HepG2 (cell line): ENCODE results near the gene TBC1D16. TPM values are rescaled to one million over a fixed set of nuclear protein-coding genes. Genes with fewer than 3 reads are reported as not detected.

Experiments used
- CENPT ChIP-seq: sonication (generic); formaldehyde crosslinking; IDR thresholded peaks from 2 replicates; pipeline ENCODE4 v1.8.0; 2022; ENCODE audit warnings: low read depth, mild to moderate bottlenecking, moderate library complexity, missing genetic modification reagents
- EP300 ChIP-seq, 3 experiments: sonication (generic) in 1 of 3; formaldehyde crosslinking in 1 of 3; IDR thresholded peaks; 2 replicates each; pipeline versions ENCODE4 v1.5.1 to v1.6.1; 2011 to 2020; ENCODE audit warnings: low read depth in 2 of 3, low read length in 2 of 3, borderline replicate concordance in 1 of 3, improper control_type of control experiment in 1 of 3, mild to moderate bottlenecking in 1 of 3, missing genetic modification reagents in 1 of 3, moderate library complexity in 1 of 3
- HDAC6 ChIP-seq: fragments of 200-600 bp; sonication (generic); IDR thresholded peaks from 2 replicates; pipeline ENCODE4 v1.7.0; 2017; ENCODE audit warnings: mild to moderate bottlenecking, antibody characterized with exemption, low read length, low read depth
- HIC2 ChIP-seq: sonication (generic); formaldehyde crosslinking; IDR thresholded peaks from 2 replicates; pipeline ENCODE4 v1.9.0; 2022; ENCODE audit warnings: low read depth, missing genetic modification reagents
- IKZF5 ChIP-seq: IDR thresholded peaks from 2 replicates; pipeline ENCODE4 v1.6.1; 2018; ENCODE audit warnings: missing genetic modification reagents, mild to moderate bottlenecking, missing compliant biosample characterization
- MIER3 ChIP-seq: IDR thresholded peaks from 2 replicates; pipeline ENCODE4 v1.6.1; 2016; ENCODE audit warnings: missing compliant biosample characterization, borderline replicate concordance
- MYPOP ChIP-seq: sonication (generic); formaldehyde crosslinking; IDR thresholded peaks from 2 replicates; pipeline ENCODE4 v1.8.1; 2023; ENCODE audit warnings: mild to moderate bottlenecking, moderate library complexity, missing genetic modification reagents
- NCOA5 ChIP-seq: sonication (generic); formaldehyde crosslinking; IDR thresholded peaks from 2 replicates; pipeline ENCODE4 v1.4.0; 2020; ENCODE audit warnings: missing genetic modification reagents
- PHB2 ChIP-seq: fragments of 450-650 bp; IDR thresholded peaks from 2 replicates; pipeline ENCODE4 v1.6.1; 2018; ENCODE audit not compliant: partially characterized antibody
- PHF21A ChIP-seq: sonication (generic); formaldehyde crosslinking; IDR thresholded peaks from 2 replicates; pipeline ENCODE4 v1.5.0; 2020; ENCODE audit warnings: mild to moderate bottlenecking, missing genetic modification reagents
- POLR2AphosphoS2 ChIP-seq: IDR thresholded peaks from 2 replicates; pipeline ENCODE4 v1.6.1; 2011; ENCODE audit warnings: low read depth, low read length, improper control_type of control experiment
- RORA ChIP-seq: sonication (generic); formaldehyde crosslinking; IDR thresholded peaks from 2 replicates; pipeline ENCODE4 v1.5.0; 2020; ENCODE audit warnings: mild to moderate bottlenecking, missing genetic modification reagents, moderate library complexity
- SATB2 ChIP-seq: sonication (generic); formaldehyde crosslinking; IDR thresholded peaks from 2 replicates; pipeline ENCODE4 v1.5.0; 2020; ENCODE audit warnings: missing genetic modification reagents
- SRY ChIP-seq: sonication (generic); formaldehyde crosslinking; IDR thresholded peaks from 2 replicates; pipeline ENCODE4 v1.8.0; 2022; ENCODE audit warnings: mild to moderate bottlenecking, missing genetic modification reagents
- TGIF2 ChIP-seq: IDR thresholded peaks from 2 replicates; pipeline ENCODE4 v1.6.1; 2016; ENCODE audit warnings: control low read depth, missing compliant biosample characterization
- ZBTB20 ChIP-seq: sonication (generic); formaldehyde crosslinking; IDR thresholded peaks from 2 replicates; pipeline ENCODE4 v1.8.1; 2023; ENCODE audit warnings: missing genetic modification reagents, low read depth, mild to moderate bottlenecking, borderline replicate concordance
- ZFP82 ChIP-seq: sonication (generic); formaldehyde crosslinking; IDR thresholded peaks from 2 replicates; pipeline ENCODE4 v1.5.1; 2020; ENCODE audit warnings: mild to moderate bottlenecking, missing genetic modification reagents, borderline replicate concordance
- ZNF136 ChIP-seq: sonication (generic); formaldehyde crosslinking; IDR thresholded peaks from 2 replicates; pipeline ENCODE4 v1.8.1; 2022; ENCODE audit warnings: low read depth, mild to moderate bottlenecking, moderate library complexity, missing genetic modification reagents
- ZNF512 ChIP-seq: sonication (generic); formaldehyde crosslinking; IDR thresholded peaks from 2 replicates; pipeline ENCODE4 v1.4.0; 2020; ENCODE audit warnings: mild to moderate bottlenecking, missing genetic modification reagents
- ZNF75D ChIP-seq: sonication (generic); formaldehyde crosslinking; IDR thresholded peaks from 2 replicates; pipeline ENCODE4 v1.8.1; 2023; ENCODE audit warnings: missing genetic modification reagents, mild to moderate bottlenecking, borderline replicate concordance
- ZNF766 ChIP-seq: sonication (generic); formaldehyde crosslinking; IDR thresholded peaks from 2 replicates; pipeline ENCODE4 v1.5.0; 2020; ENCODE audit warnings: missing genetic modification reagents, borderline replicate concordance
- ZNF784 ChIP-seq: sonication (generic); formaldehyde crosslinking; IDR thresholded peaks from 2 replicates; pipeline ENCODE4 v1.5.1; 2020; ENCODE audit warnings: missing genetic modification reagents, mild to moderate bottlenecking, borderline replicate concordance
- ZNF891 ChIP-seq: sonication (generic); formaldehyde crosslinking; IDR thresholded peaks from 2 replicates; pipeline ENCODE4 v1.5.0; 2020; ENCODE audit warnings: mild to moderate bottlenecking, missing genetic modification reagents
- polyA plus RNA-seq, 8 experiments: library from polyadenylated mRNA; depleted of rRNA in 3 of 8; stranded (reverse) in 7 of 8; unstranded in 1 of 8; fragments of >200 nt; fragmentation: Illumina TruSeq in 4 of 8; extraction: Trizol in 4 of 8; gene quantifications; 2 replicates each; pipeline versions ENCODE4 v1.2.1 to v1.2.3, GENCODE V29; 2011 to 2016; ENCODE audit warnings: low read depth in 4 of 8, missing spikeins in 1 of 8, mixed read lengths in 1 of 8; ENCODE audit not compliant: insufficient read depth in 1 of 8
- total RNA-seq, 5 experiments: library from RNA; depleted of rRNA; stranded (reverse); fragments of >200 nt; fragmentation: Illumina TruSeq; extraction: Trizol; gene quantifications; 2 replicates each; pipeline ENCODE4 v1.2.3, GENCODE V29; 2016; ENCODE audit warnings: low read depth in 1 of 5

Gene TBC1D16
- total and polyA plus RNA-seq, 2 of the 13 experiments (the other 11 are each of a cell fraction or from before 2014, with no cell fraction given) = 14.9 to 24.9 TPM

- TF ChIP-seq MYPOP (CRISPR knock-in tag) (peak; percentile 72; the same call in 1 of the 2 replicates), ZBTB20 (peak; percentile 22; the same call in 1 of the 2 replicates), RORA (CRISPR knock-in tag) (no peak), ZNF75D (CRISPR knock-in tag) (no peak), ZNF891 (CRISPR knock-in tag) (peak; percentile 75; the same call in 1 of the 2 replicates), ZFP82 (CRISPR knock-in tag) (no peak), EP300 (IDR thresholded peaks at IDR 0.05; ENCODE audit: low read depth in 2 of 2, low read length in 2 of 2) (peak in 1 of 2 experiments; percentile 62; a peak in 2 of 4 replicates), EP300 (CRISPR knock-in tag; IDR thresholded peaks at IDR 0.05; ENCODE audit: borderline replicate concordance) (peak; percentile 40; the same call in 1 of the 2 replicates), ZNF512 (no peak), MIER3 (peak; percentile 58; the same call in 1 of the 2 replicates), HIC2 (CRISPR knock-in tag) (peak; percentile 45), HDAC6 (no peak), TGIF2 (peak; percentile 79), ZNF766 (CRISPR knock-in tag) (no peak; the same call in 1 of the 2 replicates), SATB2 (CRISPR knock-in tag) (0 out of 2 replicates have a peak, but pooled peaks have one; percentile 83), PHF21A (peak; percentile 40; the same call in 1 of the 2 replicates), CENPT (CRISPR knock-in tag) (no peak), SRY (CRISPR knock-in tag) (0 out of 2 replicates have a peak, but pooled peaks have one; percentile 70), PHB2 (no peak), NCOA5 (CRISPR knock-in tag) (no peak), ZNF136 (no peak), IKZF5 (peak; percentile 77; the same call in 1 of the 2 replicates), POLR2AphosphoS2 (no peak), ZNF784 (CRISPR knock-in tag) (no peak)
These were observed 45.5 kb downstream of the TBC1D16 start (continued) for GRCh38 chr17:79990051-79990592.
